Duodenal mucosa (tissue), 2 donors: ENCODE data around the gene PRPSAP1.

Source experiments
- H3K27ac ChIP-seq: one replicate; pipeline ENCODE4 v1.7.0; 2013; ENCODE audit warnings: low read depth, low read length
- H3K27me3 ChIP-seq, 2 donors: one replicate each; pipeline ENCODE4 v1.7.0; 2013; ENCODE audit warnings: low read length in 2 of 2, control low read depth in 1 of 2; ENCODE audit not compliant: insufficient read depth in 2 of 2, control insufficient read depth in 1 of 2
- H3K36me3 ChIP-seq, 2 donors: one replicate each; pipeline ENCODE4 v1.7.0; 2013; ENCODE audit warnings: low read length in 2 of 2, control low read depth in 1 of 2; ENCODE audit not compliant: insufficient read depth in 2 of 2, control insufficient read depth in 1 of 2
- H3K4me1 ChIP-seq, 2 donors: one replicate each; pipeline ENCODE4 v1.7.0; 2013; ENCODE audit warnings: low read length in 2 of 2, control low read depth in 1 of 2; ENCODE audit not compliant: insufficient read depth in 2 of 2, control insufficient read depth in 1 of 2
- H3K4me3 ChIP-seq, 2 donors: one replicate each; pipeline ENCODE4 v1.7.0; 2013; ENCODE audit warnings: low read length in 2 of 2, low read depth in 1 of 2
- H3K9ac ChIP-seq, 2 donors: one replicate each; pipeline ENCODE4 v1.7.0; 2013; ENCODE audit warnings: low read length in 2 of 2, low read depth in 1 of 2
- H3K9me3 ChIP-seq, 2 donors: one replicate each; pipeline ENCODE4 v1.7.0; 2013; ENCODE audit warnings: low read length in 2 of 2, control low read depth in 1 of 2; ENCODE audit not compliant: control insufficient read depth in 1 of 2

The PRPSAP1 gene

GRCh38 chr17:76296889-76297288, 56.8 kb downstream of the PRPSAP1 start:
- H3K36me3 ChIP-seq, result no peaks in the 10 kb centered on the region
- H3K27ac ChIP-seq, result no peak overlapping the region
- H3K9me3 ChIP-seq, result no peaks in the 10 kb centered on the region
- no peak overlapping the region for H3K9ac ChIP-seq
- H3K27me3 ChIP-seq, result no peaks in the 10 kb centered on the region
- H3K4me1 ChIP-seq, result peaks cover 0 to 9% of the 10 kb centered on the region in 2 donors
- H3K4me3 ChIP-seq, result no peak overlapping the region

GRCh38 chr17:76296186-76296585, 57.5 kb downstream of the PRPSAP1 start:
- Histone ChIP-seq H3K9ac (no peak overlapping the region), H3K27ac (no peak overlapping the region), H3K4me3 (no peak overlapping the region), H3K9me3 (no peaks in the 10 kb centered on the region), H3K4me1 (peaks cover 0 to 9% of the 10 kb centered on the region in 2 donors), H3K36me3 (no peaks in the 10 kb centered on the region), H3K27me3 (no peaks in the 10 kb centered on the region)

GRCh38 chr17:76293106-76293505, 60.6 kb downstream of the PRPSAP1 start:
- no peak overlapping the region for H3K9ac ChIP-seq
- H3K36me3 ChIP-seq, result no peaks in the 10 kb centered on the region
- H3K27me3 ChIP-seq, result no peaks in the 10 kb centered on the region
- no peak overlapping the region for H3K4me3 ChIP-seq
- no peak overlapping the region for H3K27ac ChIP-seq
- peaks cover 0 to 9% of the 10 kb centered on the region in 2 donors for H3K4me1 ChIP-seq
- no peaks in the 10 kb centered on the region for H3K9me3 ChIP-seq

DNA sequence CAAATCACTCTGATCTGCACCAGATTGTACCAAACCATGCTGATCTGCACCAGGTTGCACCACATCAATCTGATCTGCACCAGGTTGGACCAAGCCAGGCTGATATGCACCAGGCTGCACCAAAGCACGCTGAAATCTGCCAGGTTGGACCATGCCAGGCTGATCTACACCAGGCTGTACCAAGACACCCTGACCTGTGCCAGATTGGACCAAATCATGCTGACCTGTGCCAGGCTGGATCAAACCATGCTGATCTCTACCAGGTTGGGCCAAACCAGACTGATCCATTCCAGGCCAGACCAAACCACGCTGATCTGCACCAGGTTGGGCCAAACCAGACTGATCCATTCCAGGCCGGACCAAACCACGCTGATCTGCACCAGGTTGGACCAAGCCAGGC, 61.1 kb downstream of the PRPSAP1 start:
- peaks cover 0 to 9% of the 10 kb centered on the region in 2 donors for H3K4me1 ChIP-seq
- H3K9me3 ChIP-seq, result no peaks in the 10 kb centered on the region
- no peaks in the 10 kb centered on the region for H3K27me3 ChIP-seq
- no peak overlapping the region for H3K27ac ChIP-seq
- H3K9ac ChIP-seq, result no peak overlapping the region
- no peak overlapping the region for H3K4me3 ChIP-seq
- H3K36me3 ChIP-seq, result no peaks in the 10 kb centered on the region

GRCh38 chr17:76281573-76282371, 71.9 kb downstream of the PRPSAP1 start:
- H3K36me3 ChIP-seq, result no peaks in the 10 kb centered on the region
- H3K27me3 ChIP-seq, result no peaks in the 10 kb centered on the region
- H3K9me3 ChIP-seq, result no peaks in the 10 kb centered on the region
- H3K4me1 ChIP-seq, result peaks cover 3% of the 10 kb centered on the region in 2 donors
- H3K27ac ChIP-seq, result no peak overlapping the region
- no peak overlapping the region for H3K9ac ChIP-seq
- H3K4me3 ChIP-seq, result no peak overlapping the region

DNA sequence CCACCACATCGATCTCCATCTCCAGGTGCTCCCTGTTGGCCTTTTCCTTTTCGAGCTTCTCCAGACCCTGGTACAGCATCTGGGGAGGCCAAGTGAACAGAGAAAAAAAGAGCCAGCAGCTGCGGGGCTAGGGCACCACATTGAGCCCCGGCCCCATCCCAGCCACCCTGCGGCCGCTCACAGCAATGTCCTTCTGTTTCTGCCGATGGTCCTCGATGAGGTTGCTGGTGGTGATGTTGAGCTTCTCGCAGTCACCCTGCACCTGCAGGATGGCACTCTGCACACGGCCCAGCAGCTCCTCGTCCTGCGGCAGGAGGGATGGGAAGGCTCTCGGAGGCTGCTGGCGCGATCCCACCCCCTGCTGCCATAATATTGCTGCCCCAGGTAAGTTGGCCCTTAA, 73.1 kb downstream of the PRPSAP1 start:
- no peaks in the 10 kb centered on the region for H3K27me3 ChIP-seq
- no peaks in the 10 kb centered on the region for H3K36me3 ChIP-seq
- peaks cover 3% of the 10 kb centered on the region in 2 donors for H3K4me1 ChIP-seq
- no peaks in the 10 kb centered on the region for H3K9me3 ChIP-seq
- no peak overlapping the region for H3K27ac ChIP-seq
- no peak overlapping the region for H3K9ac ChIP-seq
- no peak overlapping the region for H3K4me3 ChIP-seq

DNA sequence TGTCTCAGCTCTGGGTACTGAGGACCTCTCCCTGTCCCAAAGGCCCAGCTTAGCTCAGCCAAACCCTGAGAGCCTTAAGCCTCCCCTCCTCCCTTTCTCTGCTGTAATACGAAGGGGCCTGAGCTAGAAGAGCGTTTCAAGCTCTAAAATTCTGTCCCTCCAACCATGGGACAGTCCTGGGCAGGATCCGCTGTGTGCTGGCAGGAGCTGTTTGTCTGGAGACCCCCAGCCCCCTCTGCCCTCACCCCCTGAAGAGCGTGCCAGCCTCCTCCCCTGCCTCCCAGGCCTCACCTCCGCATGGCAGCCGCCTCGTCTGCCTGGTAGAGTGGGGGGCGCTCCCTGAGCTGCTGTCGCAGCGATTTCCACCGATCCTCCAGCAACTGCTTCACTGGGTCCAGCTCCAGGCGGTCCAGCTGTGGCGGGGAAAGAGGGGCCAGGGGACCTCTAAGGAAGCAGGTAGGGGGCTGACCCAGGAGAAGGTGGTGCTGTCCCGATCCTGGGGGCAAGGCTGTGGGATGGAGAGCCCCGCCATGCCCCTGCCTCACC, 73.9 kb downstream of the PRPSAP1 start:
- H3K4me1 ChIP-seq, result peaks cover 3% of the 10 kb centered on the region in 2 donors

GRCh38 chr17:76278952-76279741, 74.6 kb downstream of the PRPSAP1 start:
- Histone ChIP-seq H3K27me3 (no peaks in the 10 kb centered on the region), H3K9me3 (no peaks in the 10 kb centered on the region), H3K27ac (no peak overlapping the region), H3K4me3 (no peak overlapping the region), H3K36me3 (no peaks in the 10 kb centered on the region), H3K4me1 (peaks cover 3% of the 10 kb centered on the region in 2 donors), H3K9ac (peak overlapping the region in 1 of 2 donors; percentile 22)

More for the DNA sequence above, 73.9 kb downstream of the PRPSAP1 start:
- H3K9ac ChIP-seq, result no peak overlapping the region
- H3K27me3 ChIP-seq, result no peaks in the 10 kb centered on the region
- no peaks in the 10 kb centered on the region for H3K36me3 ChIP-seq
- H3K9me3 ChIP-seq, result no peaks in the 10 kb centered on the region
- no peak overlapping the region for H3K4me3 ChIP-seq
- no peak overlapping the region for H3K27ac ChIP-seq

DNA sequence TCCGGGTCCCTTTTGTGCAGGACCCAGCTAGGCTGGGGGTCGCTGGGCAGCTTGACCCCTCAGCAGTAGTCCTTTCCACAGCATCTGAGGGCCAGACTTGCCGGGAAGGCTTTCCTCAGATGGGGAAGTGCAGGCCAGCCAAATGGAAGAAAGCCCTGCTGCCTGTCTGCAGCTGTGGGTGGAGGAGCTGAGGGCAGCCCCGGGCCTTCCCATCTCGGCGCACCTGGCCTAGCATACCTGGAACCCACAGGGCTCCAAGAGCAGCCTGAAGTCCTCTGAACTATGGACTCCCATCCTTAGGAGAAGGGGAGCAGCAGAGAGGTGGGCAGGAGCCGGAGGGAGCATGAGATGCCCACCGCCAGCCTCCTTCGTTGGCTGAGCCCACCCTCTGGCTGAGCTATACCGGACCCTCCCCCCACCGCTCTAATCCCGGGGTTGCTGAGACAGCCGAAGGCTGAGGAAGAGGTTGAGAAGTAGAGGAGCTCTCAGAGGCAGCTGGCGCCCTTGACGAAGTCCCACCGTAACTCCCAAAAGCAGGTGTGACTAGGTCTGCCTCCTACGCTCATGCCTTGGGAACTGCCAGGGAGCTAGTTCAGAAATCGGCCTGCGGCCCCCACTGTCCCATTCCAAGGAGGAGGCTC, 75.3 kb downstream of the PRPSAP1 start:
- peaks cover 3% of the 10 kb centered on the region in 2 donors for H3K4me1 ChIP-seq
- no peaks in the 10 kb centered on the region for H3K9me3 ChIP-seq
- no peaks in the 10 kb centered on the region for H3K36me3 ChIP-seq
- no peak overlapping the region for H3K27ac ChIP-seq
- no peak overlapping the region for H3K4me3 ChIP-seq
- no peaks in the 10 kb centered on the region for H3K27me3 ChIP-seq
- H3K9ac ChIP-seq, result no peak overlapping the region
